Measurements from ENCODE around the gene TEX264.

DNA sequence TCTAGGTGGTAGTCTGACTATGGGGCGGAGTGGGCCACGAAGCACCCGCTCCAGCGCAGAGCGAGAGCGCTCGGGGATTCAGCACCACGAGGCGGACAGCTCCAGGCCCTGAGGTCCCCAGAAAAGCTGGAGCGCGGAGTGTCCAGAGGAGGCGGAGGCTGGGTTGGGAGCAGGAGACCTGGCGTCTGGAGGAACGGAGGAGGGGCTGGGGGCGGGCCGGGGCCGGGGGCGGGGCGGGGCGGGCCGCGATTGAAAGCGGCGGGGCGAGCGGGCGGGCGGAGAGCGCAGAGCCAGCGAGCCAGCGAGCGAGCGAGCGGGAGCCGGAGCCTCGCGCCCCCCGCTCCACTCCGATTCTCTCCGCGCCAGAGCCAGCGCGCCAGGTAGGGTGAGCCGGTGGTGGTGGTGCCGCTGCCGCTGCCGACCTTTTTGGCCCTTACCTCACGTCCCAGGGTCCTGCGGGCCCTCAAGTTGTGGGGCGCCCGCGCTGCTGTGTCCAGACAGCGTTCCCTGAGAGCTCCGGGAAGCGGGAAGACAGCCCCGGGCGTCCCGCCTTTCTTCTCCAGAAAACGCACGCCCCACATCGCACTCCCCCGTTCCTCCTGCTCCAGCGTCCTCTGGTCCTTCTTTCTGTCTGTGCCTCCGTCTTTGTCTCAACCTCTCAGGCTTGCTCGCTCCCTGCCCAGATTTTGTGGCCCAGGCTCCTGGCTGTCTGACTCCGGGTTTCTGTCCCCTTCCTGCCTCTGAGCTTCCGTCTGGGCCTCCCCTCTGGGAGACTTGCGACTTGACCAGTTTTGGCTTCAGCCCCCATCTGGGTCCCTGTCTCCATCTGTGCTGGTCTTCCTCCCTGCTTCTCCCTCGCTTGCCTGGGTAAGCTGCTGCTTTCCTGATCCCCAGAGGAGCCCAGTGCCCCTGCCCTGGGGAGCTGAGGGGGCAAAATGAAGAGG lies 36.0 kb downstream of the TEX264 start, which contains the start of gene GRM2:
- TF ChIP-seq EZH2phosphoT487 (IDR thresholded peaks at IDR 0.05; ENCODE audit: low read depth, severe bottlenecking, unreplicated experiment) (no peak), EZH2 (IDR thresholded peaks at IDR 0.05; ENCODE audit: borderline replicate concordance) (no peak)
- TF ChIP-seq, protein P1, sequence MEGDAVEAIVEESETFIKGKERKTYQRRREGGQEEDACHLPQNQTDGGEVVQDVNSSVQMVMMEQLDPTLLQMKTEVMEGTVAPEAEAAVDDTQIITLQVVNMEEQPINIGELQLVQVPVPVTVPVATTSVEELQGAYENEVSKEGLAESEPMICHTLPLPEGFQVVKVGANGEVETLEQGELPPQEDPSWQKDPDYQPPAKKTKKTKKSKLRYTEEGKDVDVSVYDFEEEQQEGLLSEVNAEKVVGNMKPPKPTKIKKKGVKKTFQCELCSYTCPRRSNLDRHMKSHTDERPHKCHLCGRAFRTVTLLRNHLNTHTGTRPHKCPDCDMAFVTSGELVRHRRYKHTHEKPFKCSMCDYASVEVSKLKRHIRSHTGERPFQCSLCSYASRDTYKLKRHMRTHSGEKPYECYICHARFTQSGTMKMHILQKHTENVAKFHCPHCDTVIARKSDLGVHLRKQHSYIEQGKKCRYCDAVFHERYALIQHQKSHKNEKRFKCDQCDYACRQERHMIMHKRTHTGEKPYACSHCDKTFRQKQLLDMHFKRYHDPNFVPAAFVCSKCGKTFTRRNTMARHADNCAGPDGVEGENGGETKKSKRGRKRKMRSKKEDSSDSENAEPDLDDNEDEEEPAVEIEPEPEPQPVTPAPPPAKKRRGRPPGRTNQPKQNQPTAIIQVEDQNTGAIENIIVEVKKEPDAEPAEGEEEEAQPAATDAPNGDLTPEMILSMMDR (IDR thresholded peaks at IDR 0.05; ENCODE audit: poor library complexity), result no peak
